Measurements from ENCODE around the gene CHIA. TPM values are rescaled to one million over a fixed set of nuclear protein-coding genes. Genes with fewer than 3 reads are reported as not detected.
"Not testable (repeated sequence)": the region's sequence is repeated elsewhere in the genome, so short reads cannot be mapped to it uniquely, and the experiment has no call there.

Gene CHIA
- total RNA-seq, 1 donor from 2014 or later, result 5.3 TPM

DNA sequence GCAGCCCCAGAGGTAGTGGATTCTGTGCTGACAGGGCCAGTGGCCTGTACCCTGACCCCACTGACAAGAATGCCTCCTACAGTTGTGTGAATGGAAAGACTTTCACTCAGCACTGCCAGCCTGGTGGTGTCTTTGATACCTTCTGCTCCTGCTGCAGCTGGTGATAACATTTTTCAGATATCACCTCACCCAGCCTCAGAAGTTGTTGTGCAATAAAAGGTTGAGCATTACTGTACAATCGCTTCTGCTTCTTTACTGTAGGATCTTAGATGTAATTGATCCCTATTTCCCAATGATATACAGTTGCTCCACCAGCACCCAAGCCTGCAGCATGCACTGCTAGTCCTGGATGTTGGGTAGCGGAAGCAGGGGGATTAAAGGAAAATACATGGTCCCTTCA, 4.8 kb upstream of the CHIA start:
- no peak for DNase-seq (ENCODE audit: low spot score)

DNA sequence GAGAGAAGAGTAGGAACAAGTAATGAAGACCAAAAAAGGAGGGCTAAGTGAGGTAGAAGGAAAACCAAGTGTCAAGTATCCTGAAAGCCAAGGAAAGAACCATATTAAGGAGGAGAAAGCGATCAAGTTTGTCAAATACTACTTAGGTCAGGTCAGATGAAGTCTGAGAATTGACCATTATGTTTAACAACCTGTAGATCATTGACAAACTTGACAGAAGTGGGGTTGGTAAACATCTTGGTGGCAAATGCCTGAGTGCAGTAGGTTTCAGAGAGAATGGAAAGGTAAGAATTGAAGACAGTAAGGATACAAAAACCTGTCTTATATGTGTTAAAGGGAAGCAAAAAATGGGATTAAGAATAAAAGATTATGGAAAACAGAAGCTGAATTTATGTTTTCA, 3.7 kb upstream of the CHIA start:
- no peak for DNase-seq (ENCODE audit: low spot score)

DNA sequence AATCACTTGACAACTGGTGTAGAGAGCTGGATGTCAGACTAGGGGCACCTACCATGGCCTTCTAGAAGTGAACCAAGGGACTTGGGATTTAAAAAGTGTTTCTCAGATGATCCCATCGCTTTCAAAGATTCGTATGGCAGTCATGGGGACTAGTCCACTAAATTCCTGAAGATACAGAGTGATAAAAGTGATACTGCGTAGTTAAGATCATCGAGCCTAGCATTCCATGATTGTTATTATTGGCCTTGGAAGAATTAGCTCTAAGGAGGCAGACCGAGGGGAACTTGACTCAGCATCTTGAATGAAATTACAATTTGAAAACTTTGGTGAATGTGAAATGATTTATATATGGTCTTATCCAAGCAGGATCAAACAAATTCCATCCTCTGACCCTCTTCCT, 1.3 kb upstream of the CHIA start:
- no peak for DNase-seq (ENCODE audit: low spot score)

DNA sequence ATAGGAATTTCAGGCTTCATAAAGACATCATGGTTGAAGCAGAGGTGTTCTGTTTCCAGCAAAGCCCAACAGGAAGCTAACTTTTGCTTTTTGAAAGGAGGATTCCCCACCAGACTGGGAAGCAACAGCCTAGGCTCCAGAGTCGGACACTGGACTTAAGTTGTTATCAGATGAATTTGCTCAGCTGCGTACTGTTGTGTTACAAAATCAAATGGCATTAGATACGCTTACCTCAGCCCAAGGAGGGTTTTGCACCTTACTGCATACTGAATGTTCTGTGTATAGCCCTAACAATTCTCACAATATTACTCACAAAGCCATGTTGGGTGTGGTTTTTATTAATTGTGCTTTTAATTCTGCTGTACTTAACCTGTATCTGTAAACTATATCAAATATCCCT, 547 bp upstream of the CHIA start:
- DNase-seq (ENCODE audit: low spot score), result no peak

DNA sequence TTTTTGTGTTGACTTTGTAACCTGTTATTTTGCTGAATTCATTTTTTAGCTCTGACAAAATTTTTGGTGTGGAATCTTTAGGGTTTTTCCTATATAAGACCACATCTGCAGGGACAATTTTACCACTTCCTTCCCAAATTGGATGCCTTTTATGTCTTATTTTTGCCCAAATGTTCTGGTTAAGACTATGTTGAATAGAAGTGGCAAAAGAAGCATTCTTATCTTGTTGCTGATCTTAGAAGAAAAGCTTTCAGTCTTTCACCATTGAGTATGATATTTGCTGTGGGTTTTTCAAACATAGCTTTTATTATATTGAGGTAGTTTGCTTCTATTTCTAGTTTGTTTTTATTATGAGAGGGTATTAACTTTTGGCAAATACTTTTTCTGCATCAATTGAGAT, 3.7 kb downstream of the CHIA start:
- DNase-seq (ENCODE audit: low spot score), result no peak

DNA sequence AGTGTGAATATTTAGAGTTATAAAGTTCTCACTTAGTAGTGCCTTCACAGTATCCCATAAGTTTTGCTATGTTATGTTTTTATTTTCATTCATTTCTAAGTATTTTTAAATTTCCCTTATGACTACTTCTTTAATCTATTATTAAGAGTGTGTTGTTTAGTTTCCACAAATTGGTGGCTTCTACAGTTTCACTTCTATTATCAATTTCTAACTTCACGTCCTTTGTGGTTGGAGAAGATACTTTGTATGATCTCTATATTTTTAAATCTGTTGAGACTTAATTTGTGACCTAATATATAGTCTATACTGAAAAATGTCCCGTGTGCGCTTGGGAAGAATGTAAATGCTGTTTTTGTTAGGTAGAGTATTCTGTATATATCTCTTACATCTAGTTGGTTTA, 11.7 kb downstream of the CHIA start:
- no peak for DNase-seq (ENCODE audit: low spot score)

DNA sequence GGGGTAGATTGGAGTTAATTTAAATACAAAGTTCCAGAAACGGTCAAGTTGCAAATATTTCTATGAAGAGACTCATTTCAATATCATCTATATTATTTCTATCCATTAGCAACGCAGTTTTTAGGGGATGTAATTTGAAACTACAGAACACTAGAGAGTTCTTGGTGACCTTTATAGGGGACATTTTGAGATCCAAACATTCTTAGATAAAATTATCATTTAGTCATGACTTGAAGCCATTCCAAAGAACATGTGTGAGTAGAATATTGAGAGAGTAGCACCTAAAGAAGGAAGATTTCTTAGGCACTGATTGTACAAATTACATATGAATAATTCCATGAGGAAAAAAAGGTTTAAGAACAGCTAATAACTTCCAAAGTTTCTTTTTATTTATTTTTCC, 19.0 kb downstream of the CHIA start:
- no peak for DNase-seq (ENCODE audit: low spot score)

DNA sequence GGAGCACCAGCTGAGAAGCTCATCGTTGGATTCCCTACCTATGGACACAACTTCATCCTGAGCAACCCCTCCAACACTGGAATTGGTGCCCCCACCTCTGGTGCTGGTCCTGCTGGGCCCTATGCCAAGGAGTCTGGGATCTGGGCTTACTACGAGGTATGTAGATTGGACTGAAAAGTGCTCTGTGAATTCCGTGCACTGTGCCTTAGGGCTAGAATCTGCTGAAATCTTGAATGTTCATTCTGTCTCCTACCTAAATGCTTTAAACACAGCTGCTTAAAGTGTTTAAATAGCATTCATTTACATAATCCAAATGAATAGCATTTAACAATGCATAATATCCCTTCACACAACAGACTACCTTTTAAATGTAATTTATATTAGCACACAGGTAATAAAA, 27.9 kb downstream of the CHIA start:
- no peak for DNase-seq (ENCODE audit: low spot score)

DNA sequence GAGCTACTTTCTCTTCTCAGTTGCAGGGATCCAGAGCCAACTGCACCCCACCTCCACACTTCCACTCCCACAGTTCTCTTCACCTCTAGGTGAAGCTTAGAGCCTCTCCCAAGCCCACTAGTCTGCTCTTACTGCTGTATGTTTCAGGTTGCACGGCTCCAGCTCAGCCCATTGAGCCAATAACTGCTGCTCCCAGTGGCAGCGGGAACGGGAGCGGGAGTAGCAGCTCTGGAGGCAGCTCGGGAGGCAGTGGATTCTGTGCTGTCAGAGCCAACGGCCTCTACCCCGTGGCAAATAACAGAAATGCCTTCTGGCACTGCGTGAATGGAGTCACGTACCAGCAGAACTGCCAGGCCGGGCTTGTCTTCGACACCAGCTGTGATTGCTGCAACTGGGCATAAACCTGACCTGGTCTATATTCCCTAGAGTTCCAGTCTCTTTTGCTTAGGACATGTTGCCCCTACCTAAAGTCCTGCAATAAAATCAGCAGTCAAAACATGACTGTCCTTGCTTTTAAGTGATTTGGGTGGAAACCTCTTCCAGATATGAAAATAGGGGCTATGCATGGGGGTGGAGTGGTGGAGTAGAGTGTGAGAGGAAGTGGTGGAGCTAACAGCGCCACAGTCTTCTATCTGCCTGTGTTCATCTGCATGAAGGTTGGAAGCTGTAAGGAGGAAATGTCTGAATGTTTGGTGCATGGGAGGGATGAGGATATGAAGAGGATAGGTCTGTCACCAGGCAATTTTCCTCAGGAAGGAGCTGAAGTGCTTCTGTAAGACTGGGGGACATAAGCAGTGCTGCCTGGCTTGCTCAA, 29.6 kb downstream of the CHIA start:
- DNase-seq (ENCODE audit: low spot score), result no peak

DNA sequence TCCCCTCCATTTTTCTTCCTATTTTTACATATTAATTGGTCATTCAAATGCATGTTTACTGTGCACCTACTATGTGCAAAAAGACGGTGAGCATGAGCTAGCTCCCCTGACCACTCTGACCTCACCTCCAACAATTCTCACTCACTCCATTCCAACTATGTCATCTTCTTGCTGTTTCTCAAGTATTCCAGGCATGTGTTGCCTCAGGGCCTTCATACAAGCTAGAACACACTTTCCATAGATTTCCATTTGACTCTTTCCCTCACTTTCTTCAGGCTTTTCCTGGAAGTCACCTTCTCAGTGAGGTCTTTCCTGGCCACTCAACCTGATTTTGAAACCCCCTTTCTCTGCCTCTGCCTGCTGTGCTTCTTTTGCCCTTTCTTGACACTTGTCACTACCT, 32.6 kb downstream of the CHIA start:
- DNase-seq (ENCODE audit: low spot score), result no peak

DNA sequence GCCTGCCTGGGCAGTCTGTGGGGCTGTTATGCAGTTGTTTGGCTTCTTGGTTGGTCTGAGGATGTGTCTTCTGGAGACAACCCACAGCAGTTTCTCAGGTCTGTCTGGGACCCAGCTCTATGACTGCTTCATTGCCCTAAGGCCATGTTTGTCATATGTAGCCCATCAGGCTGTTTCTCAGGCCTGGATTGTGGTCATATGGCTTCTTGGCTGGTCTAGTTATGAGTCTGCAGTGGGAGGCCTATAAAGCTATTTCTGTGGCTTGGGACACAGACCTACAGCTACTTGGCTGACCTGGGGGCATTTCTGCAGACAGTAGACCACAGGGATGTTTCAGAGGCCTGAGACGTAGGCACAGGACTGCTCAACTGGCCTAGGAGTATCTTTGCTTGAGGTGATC, 41.5 kb downstream of the CHIA start:
- no peak for DNase-seq (ENCODE audit: low spot score)

DNA sequence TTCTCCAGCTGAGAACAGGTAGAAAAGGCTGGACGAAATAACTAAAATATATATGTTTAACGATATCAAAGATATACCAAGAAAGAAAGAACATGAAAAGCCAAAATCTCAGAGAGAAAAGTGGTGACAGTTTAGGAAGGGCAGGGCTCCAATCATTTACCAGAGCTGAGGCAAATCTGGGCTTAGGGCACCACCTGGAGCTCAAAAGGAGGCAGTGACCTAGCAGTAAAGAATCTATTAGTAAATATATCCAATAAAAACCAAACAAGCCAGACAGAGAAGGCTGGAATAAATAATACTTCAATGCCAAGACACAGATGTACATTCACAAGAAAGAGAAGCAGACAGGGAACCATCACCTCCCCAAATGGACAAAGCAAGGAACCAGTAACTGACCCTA, 43.5 kb downstream of the CHIA start:
- no peak for DNase-seq (ENCODE audit: low spot score)

DNA sequence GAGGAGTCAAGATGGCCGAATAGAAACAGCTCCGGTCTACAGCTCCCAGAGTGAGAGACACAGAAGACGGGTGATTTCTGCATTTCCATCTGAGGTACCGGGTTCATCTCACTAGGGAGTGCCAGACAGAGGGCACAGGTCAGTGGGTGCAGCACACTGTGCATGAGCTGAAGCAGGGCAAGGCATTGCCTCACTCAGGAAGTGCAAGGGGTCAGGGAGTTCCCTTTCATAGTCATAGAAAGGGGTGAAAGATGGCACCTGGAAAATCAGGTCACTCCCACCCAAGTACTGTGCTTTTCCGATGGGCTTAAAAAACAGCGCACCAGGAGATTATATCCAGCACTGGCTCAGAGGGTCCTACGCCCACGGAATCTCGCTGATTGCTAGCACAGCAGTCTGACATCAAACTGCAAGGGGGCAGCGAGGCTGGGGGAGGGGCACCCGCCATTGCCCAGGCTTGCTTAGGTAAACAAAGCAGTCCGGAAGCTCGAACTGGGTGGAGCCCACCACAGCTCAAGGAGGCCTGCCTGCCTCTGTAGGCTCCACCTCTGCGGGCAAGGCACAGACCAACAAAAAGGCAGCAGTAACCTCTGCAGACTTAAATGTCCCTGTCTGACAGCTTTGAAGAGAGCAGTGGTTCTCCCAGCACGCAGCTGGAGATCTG, 44.7 kb downstream of the CHIA start:
- DNase-seq (ENCODE audit: low spot score), result not testable (repeated sequence)

DNA sequence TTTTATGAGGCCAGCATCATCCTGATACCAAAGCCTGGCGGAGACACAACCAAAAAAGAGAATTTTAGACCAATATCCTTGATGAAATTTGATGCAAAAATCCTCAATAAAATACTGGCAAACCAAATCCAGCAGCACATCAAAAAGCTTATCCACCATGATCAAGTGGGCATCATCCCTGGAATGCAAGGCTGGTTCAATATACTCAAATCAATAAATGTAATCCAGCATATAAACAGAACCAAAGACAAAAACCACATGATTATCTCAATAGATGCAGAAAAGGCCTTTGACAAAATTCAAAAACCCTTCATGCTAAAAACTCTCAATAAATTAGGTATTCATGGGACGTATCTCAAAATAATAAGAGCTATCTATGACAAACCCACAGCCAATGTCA, 48.2 kb downstream of the CHIA start:
- not testable (repeated sequence) for DNase-seq (ENCODE audit: low spot score)

DNA sequence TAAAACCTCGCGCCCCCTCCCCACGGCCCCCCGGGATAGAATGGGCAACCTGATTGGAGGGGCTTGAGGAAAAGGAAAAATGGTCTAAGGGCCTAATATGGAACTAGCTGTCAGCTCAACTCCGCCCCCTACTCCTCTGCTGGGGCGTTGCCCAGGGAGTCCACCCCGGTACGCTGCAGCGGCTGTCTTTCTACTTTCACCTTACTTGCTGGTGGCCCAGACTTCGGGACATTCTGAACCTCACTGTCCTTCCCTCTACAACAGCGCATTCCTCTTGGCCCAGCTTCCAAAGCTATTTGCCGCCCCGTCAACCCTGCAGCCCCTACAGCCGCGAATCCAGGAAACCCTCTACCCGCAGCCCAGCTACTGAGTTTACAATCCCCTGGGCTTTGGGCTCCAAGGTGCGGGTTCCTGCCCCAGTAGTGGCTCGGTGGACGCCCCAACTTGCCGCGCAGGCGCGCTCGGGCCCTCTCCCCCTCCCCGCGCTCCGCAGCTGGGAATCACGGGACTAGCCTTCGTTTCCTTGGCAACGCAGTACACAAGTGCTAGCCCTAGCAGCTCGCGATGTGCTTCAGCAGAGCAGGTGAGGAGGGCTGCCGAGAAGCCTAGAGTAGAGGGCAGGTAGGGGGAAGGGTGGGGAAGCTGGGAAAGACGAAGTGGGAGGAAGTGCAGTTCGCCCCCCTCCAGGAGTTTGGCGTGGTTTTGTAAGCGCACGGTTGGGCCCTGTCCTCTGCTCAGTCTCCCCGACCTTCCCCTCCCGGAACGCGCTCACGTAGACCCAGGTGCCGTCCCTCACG, 55.6 kb downstream of the CHIA start:
- DNase-seq (ENCODE audit: low spot score), result peak; percentile 93

DNA sequence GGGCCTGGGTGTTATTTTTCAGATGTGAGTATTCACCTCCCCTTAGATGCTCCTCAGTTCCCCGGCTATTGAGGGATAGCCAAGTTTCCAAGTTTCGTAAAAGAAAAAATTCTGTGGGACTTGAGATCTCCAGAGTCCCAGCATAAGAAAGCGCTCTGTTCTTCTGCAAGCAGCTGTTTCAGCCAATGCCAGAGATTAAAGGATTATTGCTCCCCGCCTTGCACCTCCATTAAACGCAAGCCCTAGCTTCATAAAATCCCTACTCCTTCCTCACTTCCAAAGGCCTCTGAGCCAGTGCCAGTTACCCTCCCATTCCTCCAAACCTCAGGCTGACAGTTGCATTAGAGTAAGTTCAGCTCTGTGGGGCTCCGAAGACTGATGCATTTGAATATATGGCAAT, 56.4 kb downstream of the CHIA start:
- peak; percentile 89 for DNase-seq (ENCODE audit: low spot score)

DNA sequence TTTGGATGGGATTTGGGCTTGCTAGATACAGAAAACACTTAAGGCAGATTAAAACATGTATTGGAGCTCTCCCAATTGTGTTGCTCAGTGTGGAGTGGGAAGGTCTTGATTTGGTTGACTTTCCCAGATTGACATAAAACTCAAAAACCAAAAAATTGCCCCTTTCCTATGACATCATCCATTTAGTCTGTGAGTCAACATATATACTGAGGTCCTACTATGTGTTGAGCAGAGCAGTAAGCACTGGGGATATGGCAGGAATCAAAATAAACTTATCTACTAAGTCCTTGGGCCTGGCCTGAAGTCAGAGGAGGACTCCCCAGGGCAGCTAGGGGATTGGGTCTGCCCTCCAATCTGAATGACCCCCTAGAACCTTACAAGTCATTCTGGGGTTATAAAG, 61.0 kb downstream of the CHIA start:
- DNase-seq (ENCODE audit: low spot score), result no peak

DNA sequence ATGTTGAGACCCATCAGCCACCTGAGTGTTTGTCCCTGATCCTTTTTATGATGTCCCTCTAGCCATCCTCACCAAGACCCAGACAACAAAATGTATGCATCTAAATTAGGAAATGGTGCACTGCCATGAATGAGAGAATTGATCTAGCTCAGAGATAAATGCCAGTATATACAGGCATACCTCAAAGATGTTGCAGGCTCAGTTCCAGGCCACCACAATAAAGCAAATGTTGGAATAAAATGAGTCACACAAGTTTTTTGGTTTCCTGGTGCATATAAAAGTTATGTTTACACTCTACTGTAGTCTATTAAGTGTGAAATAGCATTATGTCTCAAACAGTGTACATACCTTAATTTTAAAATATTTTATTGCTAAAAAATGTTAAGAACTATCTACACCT, 63.9 kb downstream of the CHIA start:
- no peak for DNase-seq (ENCODE audit: low spot score)

DNA sequence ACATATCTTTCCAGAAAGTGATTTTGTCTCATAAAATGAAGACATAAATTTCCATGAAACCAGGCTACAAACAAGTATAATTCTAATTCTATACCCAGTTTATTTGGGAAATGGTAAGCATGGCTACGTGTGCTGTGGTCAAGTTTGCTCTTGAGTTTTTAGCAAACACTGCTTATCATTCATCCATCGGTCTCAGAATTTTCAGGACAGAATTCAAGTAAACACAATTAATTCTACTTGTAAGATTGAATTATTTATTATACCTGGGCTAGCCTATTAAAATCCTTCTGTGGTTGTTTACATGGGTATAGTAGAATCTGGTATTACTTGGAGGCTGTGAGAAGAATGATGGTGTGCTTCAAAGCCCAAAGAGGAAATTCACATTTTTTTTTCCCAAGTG, 68.3 kb downstream of the CHIA start:
- DNase-seq (ENCODE audit: low spot score), result no peak

DNA sequence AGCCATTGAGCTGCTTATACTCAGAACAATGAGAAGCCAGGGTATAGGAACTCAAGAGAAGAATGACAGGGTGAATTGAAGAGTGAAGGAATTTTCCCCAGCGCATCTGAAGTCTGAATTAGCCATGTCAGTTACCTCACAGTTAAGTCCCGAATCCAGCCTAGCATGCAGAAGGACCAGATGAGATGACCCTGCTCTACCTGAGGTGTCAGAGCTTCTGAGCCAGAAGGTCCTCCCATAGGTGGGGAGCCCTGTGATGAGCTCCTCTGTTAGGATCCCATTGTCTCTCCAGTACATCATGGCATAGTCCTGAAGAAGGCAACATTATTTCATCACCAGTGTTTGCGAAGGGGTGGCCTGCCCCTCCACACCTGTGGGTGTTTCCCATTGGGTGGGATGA, 68.7 kb downstream of the CHIA start:
- no peak for DNase-seq (ENCODE audit: low spot score)

DNA sequence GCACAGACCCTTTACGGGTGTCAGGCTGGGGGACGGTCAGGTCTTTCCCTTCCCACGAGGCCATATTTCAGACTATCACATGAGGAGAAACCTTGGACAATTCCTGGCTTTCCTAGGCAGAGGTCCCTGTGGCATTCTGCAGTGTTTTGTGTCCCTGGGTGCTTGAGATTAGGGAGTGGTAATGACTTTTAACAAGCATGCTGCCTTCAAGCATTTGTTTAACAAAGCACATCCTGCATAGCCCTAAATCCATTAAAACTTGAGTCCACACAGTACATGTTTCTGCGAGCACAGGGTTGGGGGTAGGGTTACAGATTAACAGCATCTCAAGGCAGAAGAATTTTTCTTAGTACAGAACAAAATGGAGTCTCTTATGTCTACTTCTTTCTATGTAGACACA, 69.6 kb downstream of the CHIA start:
- not testable (repeated sequence) for DNase-seq (ENCODE audit: low spot score)

DNA sequence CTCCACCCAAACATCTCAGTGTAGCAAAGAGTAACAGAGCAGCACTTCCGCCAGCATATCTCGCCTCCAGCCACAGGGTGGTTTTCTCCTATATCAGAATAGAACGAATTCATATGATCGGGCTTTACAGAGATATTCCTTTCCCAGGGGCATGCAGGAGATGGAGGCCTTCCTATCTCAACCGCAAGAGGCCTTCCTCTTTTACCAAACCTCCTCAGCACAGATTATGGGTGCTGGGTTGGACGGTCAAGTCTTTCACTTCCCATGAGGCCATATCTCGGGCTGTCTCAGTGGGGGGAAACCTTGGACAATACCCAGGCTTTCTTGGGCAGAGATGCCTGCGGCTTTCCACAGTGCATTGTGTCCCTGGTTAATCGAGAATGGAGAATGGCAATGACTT, 71.1 kb downstream of the CHIA start:
- peak; percentile 5 for DNase-seq (ENCODE audit: low spot score)

DNA sequence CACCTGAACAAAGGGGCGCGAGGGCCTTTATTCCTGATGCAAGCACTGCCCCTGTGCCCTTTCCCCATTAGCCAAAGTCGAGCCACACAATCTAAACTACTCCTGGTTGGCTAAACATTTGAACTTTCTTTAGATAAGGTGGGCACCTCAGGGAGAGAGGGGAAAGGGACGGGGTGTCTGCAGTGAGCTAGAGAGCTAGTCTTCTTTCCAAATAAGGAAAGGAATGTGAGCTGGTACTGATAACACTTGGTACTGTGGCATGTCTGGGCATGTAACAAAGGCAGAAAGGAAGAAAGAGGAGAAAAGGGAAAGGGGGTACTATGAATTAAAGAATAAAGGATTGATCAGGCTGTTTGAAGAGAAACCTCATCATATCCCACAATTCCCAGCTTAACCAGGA, 74.0 kb downstream of the CHIA start:
- DNase-seq (ENCODE audit: low spot score), result peak; percentile 3
